Suprapubic skin (tissue), 3 donors: Measurements from ENCODE around the gene METTL9.

Experiments
- CTCF ChIP-seq, 2 donors: fragments of 200-600 bp in 1 of 2; fragments of 450-650 bp in 1 of 2; sonication (generic) in 1 of 2; IDR thresholded peaks; one replicate each; pipeline ENCODE4 v1.5.1; 2016 to 2019; ENCODE audit warnings: antibody characterized with exemption in 2 of 2, mild to moderate bottlenecking in 1 of 2, moderate library complexity in 1 of 2
- POLR2A ChIP-seq, 2 donors: fragments of 450-650 bp; IDR thresholded peaks; one replicate each; pipeline ENCODE4 v1.6.1; 2017; ENCODE audit warnings: antibody characterized with exemption in 2 of 2, mild to moderate bottlenecking in 2 of 2, moderate library complexity in 2 of 2

- no peak for TF ChIP-seq CTCF (IDR thresholded peaks at IDR 0.05)
- TF ChIP-seq POLR2A (IDR thresholded peaks at IDR 0.05), result no peak
Measured at GRCh38 chr16:21566891-21567414, 32.4 kb upstream of the METTL9 start.
